Panc1 (cell line): Measurements from ENCODE around the gene LAMC2. TPM values are rescaled to one million over a fixed set of nuclear protein-coding genes. Genes with fewer than 3 reads are reported as not detected.

ENCODE experiments used
- ATAC-seq: fragments of 200-7000 bp; cut with Tn5 transposase; 2 replicates; pipeline ENCODE4 v1.9.1; 2020; ENCODE audit warnings: mild to moderate bottlenecking, moderate library complexity
- BruUV-seq: library from RNA; stranded (reverse); fragments of 400-500 nt; replicated peaks from 2 replicates; lab custom pipeline; 2021; lab: Mats Ljungman, UMichigan
- CTCF ChIA-PET: fragments of 300-600 bp; sonication (Branson Sonifier 250); formaldehyde crosslinking; loops from one replicate; lab custom pipeline; 2022; ENCODE audit warnings: antibody characterized with exemption; lab: Charles Lee
- POLR2A ChIA-PET: fragments of 300-600 bp; sonication (Branson Sonifier 250); formaldehyde crosslinking; loops from one replicate; lab custom pipeline; 2022; ENCODE audit warnings: antibody characterized with exemption; lab: Charles Lee
- DNase-seq: peaks from one replicate; pipeline ENCODE4 v3.0.0-alpha.2; 2010; ENCODE audit warnings: low read depth, low spot score
- H3K27ac ChIP-seq: 2 replicates; pipeline ENCODE4 v1.5.1; 2011; ENCODE audit warnings: mild to moderate bottlenecking, low read length, inconsistent platforms
- H3K27me3 ChIP-seq: fragments of 200-500 bp; sonication (Bioruptor generic); 2 replicates; pipeline ENCODE4 v1.6.0; 2014; ENCODE audit warnings: low read length, inconsistent platforms; ENCODE audit not compliant: control insufficient read depth, insufficient read depth
- H3K36me3 ChIP-seq: fragments of 200-500 bp; sonication (Bioruptor generic); 2 replicates; pipeline ENCODE4 v1.5.1; 2014; ENCODE audit warnings: inconsistent platforms, mild to moderate bottlenecking, low read length, moderate library complexity; ENCODE audit not compliant: control insufficient read depth, insufficient read depth
- H3K4me1 ChIP-seq: 2 replicates; pipeline ENCODE4 v1.5.1; 2011; ENCODE audit warnings: inconsistent platforms, mild to moderate bottlenecking, low read length, moderate library complexity; ENCODE audit not compliant: control insufficient read depth, insufficient read depth
- H3K4me3 ChIP-seq, 2 experiments: 2 replicates each; pipeline ENCODE4 v1.5.1; 2011 to 2012; ENCODE audit warnings: low read depth in 2 of 2, low read length in 2 of 2, mild to moderate bottlenecking in 2 of 2, inconsistent platforms in 1 of 2, moderate library complexity in 1 of 2
- H3K9me3 ChIP-seq: fragments of 200-500 bp; sonication (Bioruptor generic); 2 replicates; pipeline ENCODE4 v1.5.1; 2014; ENCODE audit warnings: low read depth, mild to moderate bottlenecking, inconsistent platforms, low read length, moderate library complexity; ENCODE audit not compliant: control insufficient read depth, insufficient read depth
- POLR2AphosphoS5 ChIP-seq: IDR thresholded peaks from 2 replicates; pipeline ENCODE4 v1.6.1; 2012; ENCODE audit warnings: mild to moderate bottlenecking, low read depth, low read length, moderate library complexity
- REST ChIP-seq, 2 experiments: IDR thresholded peaks; 2 replicates each; pipeline ENCODE4 v1.6.1; 2011 to 2012; ENCODE audit warnings: low read depth in 2 of 2, control low read depth in 1 of 2, low read length in 1 of 2, mild to moderate bottlenecking in 1 of 2, moderate library complexity in 1 of 2; ENCODE audit not compliant: insufficient read depth in 1 of 2
- SIN3A ChIP-seq: IDR thresholded peaks from 2 replicates; pipeline ENCODE4 v1.6.1; 2012; ENCODE audit warnings: low read depth, mild to moderate bottlenecking, low read length, moderate library complexity, borderline replicate concordance; ENCODE audit not compliant: insufficient read depth
- TCF7L2 ChIP-seq: IDR thresholded peaks from 2 replicates; pipeline ENCODE4 v1.6.1; 2011; ENCODE audit warnings: mild to moderate bottlenecking, low read depth, low read length, inconsistent platforms
- in situ Hi-C: cut with HindIII; loops from 2 replicates; pipeline ENCODE4 v1.10.0; 2016; ENCODE audit warnings: low sequenced_read_pairs, low pct_unique_long_range_greater_than_20kb
- intact Hi-C: fragments of 100-400 bp; cut with micrococcal nuclease; formaldehyde crosslinking; loops from one replicate; pipeline ENCODE4 v1.10.0; 2022; ENCODE audit not compliant: unreplicated experiment
- total RNA-seq: library from RNA; stranded (reverse); gene quantifications from one replicate; pipeline ENCODE4 v1.2.1, GENCODE V29; 2021; ENCODE audit not compliant: unreplicated experiment
- TF ChIP-seq, protein P1 (sequence below): fragments of 450-650 bp; IDR thresholded peaks from 2 replicates; pipeline ENCODE4 v1.5.1; 2017; ENCODE audit warnings: mild to moderate bottlenecking

Gene LAMC2
- total RNA-seq, 1 experiment from 2014 or later = 8.3 TPM

DNA sequence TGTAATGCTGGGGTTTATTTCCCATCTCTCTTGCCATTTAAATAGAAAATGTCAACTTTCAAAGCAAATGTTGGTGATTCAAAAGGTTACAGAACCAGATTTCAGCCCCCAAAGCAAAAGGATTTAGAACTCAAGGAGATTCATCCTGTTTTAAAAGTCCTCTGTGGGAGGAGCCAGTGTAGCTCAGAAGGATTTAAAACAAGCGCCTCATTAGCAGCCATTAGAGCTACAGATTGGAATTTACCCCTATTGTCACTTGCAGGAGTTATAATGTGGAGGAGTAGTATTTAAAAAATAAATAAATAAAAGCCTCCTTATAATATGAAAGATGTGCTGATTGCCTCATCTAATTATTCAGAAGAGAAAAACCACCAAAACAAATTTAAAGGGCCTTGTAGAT is 107.8 kb downstream of the LAMC2 start:
- DNase-seq = no peak
- intact Hi-C loops = no loop called here
- CTCF ChIA-PET = no interaction called here
- ATAC-seq = no peak
- no TSS peak for BruUV-seq
- Histone ChIP-seq H3K36me3 (no peaks in the 10 kb centered on the region), H3K9me3 (no peaks in the 10 kb centered on the region), H3K27me3 (no peaks in the 10 kb centered on the region), H3K4me1 (no peaks in the 10 kb centered on the region), H3K4me3 (no peak overlapping the region), H3K27ac (no peak overlapping the region)
- TF ChIP-seq TCF7L2 (no peak), REST (IDR thresholded peaks at IDR 0.05; ENCODE audit: insufficient read depth in 1 of 2, low read depth in 2 of 2, low read length in 1 of 2) (no peak), SIN3A (no peak), POLR2AphosphoS5 (no peak)
- TF ChIP-seq, protein P1, sequence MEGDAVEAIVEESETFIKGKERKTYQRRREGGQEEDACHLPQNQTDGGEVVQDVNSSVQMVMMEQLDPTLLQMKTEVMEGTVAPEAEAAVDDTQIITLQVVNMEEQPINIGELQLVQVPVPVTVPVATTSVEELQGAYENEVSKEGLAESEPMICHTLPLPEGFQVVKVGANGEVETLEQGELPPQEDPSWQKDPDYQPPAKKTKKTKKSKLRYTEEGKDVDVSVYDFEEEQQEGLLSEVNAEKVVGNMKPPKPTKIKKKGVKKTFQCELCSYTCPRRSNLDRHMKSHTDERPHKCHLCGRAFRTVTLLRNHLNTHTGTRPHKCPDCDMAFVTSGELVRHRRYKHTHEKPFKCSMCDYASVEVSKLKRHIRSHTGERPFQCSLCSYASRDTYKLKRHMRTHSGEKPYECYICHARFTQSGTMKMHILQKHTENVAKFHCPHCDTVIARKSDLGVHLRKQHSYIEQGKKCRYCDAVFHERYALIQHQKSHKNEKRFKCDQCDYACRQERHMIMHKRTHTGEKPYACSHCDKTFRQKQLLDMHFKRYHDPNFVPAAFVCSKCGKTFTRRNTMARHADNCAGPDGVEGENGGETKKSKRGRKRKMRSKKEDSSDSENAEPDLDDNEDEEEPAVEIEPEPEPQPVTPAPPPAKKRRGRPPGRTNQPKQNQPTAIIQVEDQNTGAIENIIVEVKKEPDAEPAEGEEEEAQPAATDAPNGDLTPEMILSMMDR = no peak
- POLR2A ChIA-PET = no interaction called here
- in situ Hi-C loops = no loop called here

Other genes starting within 250 kb of the LAMC2 start
- not detected for gene SHCBP1L, start 233.1 kb upstream of the LAMC2 start, total RNA-seq
- gene LAMC1, start 162.8 kb upstream of the LAMC2 start, total RNA-seq = 113 TPM
- gene NMNAT2, start 232.1 kb downstream of the LAMC2 start, total RNA-seq = 0.39 TPM